Stimulated activated naive CD4-positive, alpha-beta T cell (primary cell): ENCODE results near the gene FAM171A1.

Experiments used
- DNase-seq, 6 experiments: peaks; one replicate each; lab custom pipeline; 2025; lab: John Stamatoyannopoulos, UW

Gene FAM171A1

GRCh38 chr10:15373199-15373598, 2.1 kb upstream of the FAM171A1 start:
- no peak for DNase-seq

GRCh38 chr10:15370212-15370855, 755 bp downstream of the FAM171A1 start:
- peak in 3 of 6 experiments; percentile 3 to 23 (median 20) for DNase-seq

- DNase-seq: no peak
These were observed 1.6 kb downstream of the FAM171A1 start for GRCh38 chr10:15369256-15370211.

GRCh38 chr10:15368101-15368855, 2.8 kb downstream of the FAM171A1 start:
- DNase-seq: no peak

GRCh38 chr10:15367296-15368085, 3.6 kb downstream of the FAM171A1 start:
- DNase-seq: no peak

GRCh38 chr10:15365692-15366091, 5.4 kb downstream of the FAM171A1 start:
- DNase-seq: no peak

GRCh38 chr10:15364001-15364400, 7.1 kb downstream of the FAM171A1 start:
- DNase-seq: no peak

- DNase-seq: no peak
These were observed 8.1 kb downstream of the FAM171A1 start for GRCh38 chr10:15363031-15363430.

- no peak for DNase-seq
These were observed 10.0 kb downstream of the FAM171A1 start for GRCh38 chr10:15361131-15361530.

- no peak for DNase-seq
These were observed 10.5 kb downstream of the FAM171A1 start for GRCh38 chr10:15360566-15360965.

- DNase-seq: no peak
These were observed 17.5 kb downstream of the FAM171A1 start for GRCh38 chr10:15353471-15354017.

- no peak for DNase-seq
These were observed 18.3 kb downstream of the FAM171A1 start for GRCh38 chr10:15352836-15353235.

- DNase-seq: no peak
These were observed 18.9 kb downstream of the FAM171A1 start for GRCh38 chr10:15352201-15352600.

GRCh38 chr10:15351099-15351820, 19.8 kb downstream of the FAM171A1 start:
- DNase-seq: no peak

- no peak for DNase-seq
These were observed 22.0 kb downstream of the FAM171A1 start for GRCh38 chr10:15349112-15349511.

GRCh38 chr10:15348579-15348978, 22.5 kb downstream of the FAM171A1 start:
- no peak for DNase-seq

- no peak for DNase-seq
These were observed 23.9 kb downstream of the FAM171A1 start for GRCh38 chr10:15347150-15347549.

- DNase-seq: no peak
These were observed 24.5 kb downstream of the FAM171A1 start for GRCh38 chr10:15346440-15347141.

- no peak for DNase-seq
These were observed 25.6 kb downstream of the FAM171A1 start for GRCh38 chr10:15345450-15345849.

- DNase-seq: no peak
These were observed 26.2 kb downstream of the FAM171A1 start for GRCh38 chr10:15344876-15345285.
